ENCODE measurements around the gene SIAH2.

The SIAH2 gene

GRCh38 chr3:150754896-150755295 is 8.1 kb downstream of the SIAH2 start:
- H3K4me3 ChIP-seq (ENCODE audit: low read length): no peak overlapping the region
- no peak for TF ChIP-seq CTCF (IDR thresholded peaks at IDR 0.05; ENCODE audit: insufficient read depth, low read depth, low read length, missing control alignments)
- no peak for DNase-seq (ENCODE audit: low read depth)

- peak; percentile 79 for DNase-seq (ENCODE audit: low read depth)
- no peak overlapping the region for H3K4me3 ChIP-seq (ENCODE audit: low read length)
- TF ChIP-seq CTCF (IDR thresholded peaks at IDR 0.05; ENCODE audit: insufficient read depth, low read depth, low read length, missing control alignments): no peak
Measured at GRCh38 chr3:150751781-150752263, 11.1 kb downstream of the SIAH2 start.

GRCh38 chr3:150749255-150749654 is 13.7 kb downstream of the SIAH2 start:
- H3K4me3 ChIP-seq (ENCODE audit: low read length): no peak overlapping the region
- no peak for DNase-seq (ENCODE audit: low read depth)
- TF ChIP-seq CTCF (IDR thresholded peaks at IDR 0.05; ENCODE audit: insufficient read depth, low read depth, low read length, missing control alignments): no peak

GRCh38 chr3:150748684-150749047 is 14.3 kb downstream of the SIAH2 start:
- no peak overlapping the region for H3K4me3 ChIP-seq (ENCODE audit: low read length)
- no peak for TF ChIP-seq CTCF (IDR thresholded peaks at IDR 0.05; ENCODE audit: insufficient read depth, low read depth, low read length, missing control alignments)
- DNase-seq (ENCODE audit: low read depth): no peak

- TF ChIP-seq CTCF (IDR thresholded peaks at IDR 0.05; ENCODE audit: insufficient read depth, low read depth, low read length, missing control alignments): no peak
- no peak overlapping the region for H3K4me3 ChIP-seq (ENCODE audit: low read length)
- DNase-seq (ENCODE audit: low read depth): peak; percentile 51
Measured at GRCh38 chr3:150747886-150748683, 14.9 kb downstream of the SIAH2 start.

- no peak for DNase-seq (ENCODE audit: low read depth)
- TF ChIP-seq CTCF (IDR thresholded peaks at IDR 0.05; ENCODE audit: insufficient read depth, low read depth, low read length, missing control alignments): no peak
- no peak overlapping the region for H3K4me3 ChIP-seq (ENCODE audit: low read length)
Measured at GRCh38 chr3:150746791-150747590, 16.0 kb downstream of the SIAH2 start.

Data from epithelial cell of esophagus (primary cell).